ENCODE results near the gene ELMOD3. TPM values are rescaled to one million over a fixed set of nuclear protein-coding genes. Genes with fewer than 3 reads are reported as not detected.

The ELMOD3 gene
- total and polyA plus RNA-seq, 9 of the 15 experiments (the other 6 are each of a cell fraction or from before 2014, with no cell fraction given), result 2.7 to 18.7 (median 11.6) TPM

- TF ChIP-seq NFRKB (IDR thresholded peaks at IDR 0.05; ENCODE audit: low read depth) (0 out of 2 replicates have a peak, but pooled peaks have one; percentile 34), GATA2 (CRISPR knock-in tag; IDR thresholded peaks at IDR 0.05) (no peak), SIN3A (IDR thresholded peaks at IDR 0.05; ENCODE audit: borderline replicate concordance in 2 of 2, control insufficient read depth in 1 of 2, low read depth in 2 of 2, low read length in 2 of 2) (peak in 1 of 2 experiments; percentile 51; a peak in 1 of 4 replicates), ZNF592 (IDR thresholded peaks at IDR 0.05) (peak; percentile 93), CXXC5 (CRISPR knock-in tag; IDR thresholded peaks at IDR 0.05) (peak; percentile 89), HNRNPLL (IDR thresholded peaks at IDR 0.05; ENCODE audit: low read depth, low read length, poor library complexity, severe bottlenecking) (peak; percentile 76), ZNF217 (CRISPR knock-in tag; IDR thresholded peaks at IDR 0.05) (no peak), MECOM (CRISPR knock-in tag; IDR thresholded peaks at IDR 0.05) (no peak), BHLHE40 (IDR thresholded peaks at IDR 0.05; ENCODE audit: low read length) (peak; percentile 81), TBP (optimal IDR thresholded peaks at IDR 0.05; ENCODE audit: low read depth, low read length) (peak; percentile 20)
- TF ChIP-seq, protein P1, sequence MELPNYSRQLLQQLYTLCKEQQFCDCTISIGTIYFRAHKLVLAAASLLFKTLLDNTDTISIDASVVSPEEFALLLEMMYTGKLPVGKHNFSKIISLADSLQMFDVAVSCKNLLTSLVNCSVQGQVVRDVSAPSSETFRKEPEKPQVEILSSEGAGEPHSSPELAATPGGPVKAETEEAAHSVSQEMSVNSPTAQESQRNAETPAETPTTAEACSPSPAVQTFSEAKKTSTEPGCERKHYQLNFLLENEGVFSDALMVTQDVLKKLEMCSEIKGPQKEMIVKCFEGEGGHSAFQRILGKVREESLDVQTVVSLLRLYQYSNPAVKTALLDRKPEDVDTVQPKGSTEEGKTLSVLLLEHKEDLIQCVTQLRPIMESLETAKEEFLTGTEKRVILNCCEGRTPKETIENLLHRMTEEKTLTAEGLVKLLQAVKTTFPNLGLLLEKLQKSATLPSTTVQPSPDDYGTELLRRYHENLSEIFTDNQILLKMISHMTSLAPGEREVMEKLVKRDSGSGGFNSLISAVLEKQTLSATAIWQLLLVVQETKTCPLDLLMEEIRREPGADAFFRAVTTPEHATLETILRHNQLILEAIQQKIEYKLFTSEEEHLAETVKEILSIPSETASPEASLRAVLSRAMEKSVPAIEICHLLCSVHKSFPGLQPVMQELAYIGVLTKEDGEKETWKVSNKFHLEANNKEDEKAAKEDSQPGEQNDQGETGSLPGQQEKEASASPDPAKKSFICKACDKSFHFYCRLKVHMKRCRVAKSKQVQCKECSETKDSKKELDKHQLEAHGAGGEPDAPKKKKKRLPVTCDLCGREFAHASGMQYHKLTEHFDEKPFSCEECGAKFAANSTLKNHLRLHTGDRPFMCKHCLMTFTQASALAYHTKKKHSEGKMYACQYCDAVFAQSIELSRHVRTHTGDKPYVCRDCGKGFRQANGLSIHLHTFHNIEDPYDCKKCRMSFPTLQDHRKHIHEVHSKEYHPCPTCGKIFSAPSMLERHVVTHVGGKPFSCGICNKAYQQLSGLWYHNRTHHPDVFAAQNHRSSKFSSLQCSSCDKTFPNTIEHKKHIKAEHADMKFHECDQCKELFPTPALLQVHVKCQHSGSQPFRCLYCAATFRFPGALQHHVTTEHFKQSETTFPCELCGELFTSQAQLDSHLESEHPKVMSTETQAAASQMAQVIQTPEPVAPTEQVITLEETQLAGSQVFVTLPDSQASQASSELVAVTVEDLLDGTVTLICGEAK (IDR thresholded peaks at IDR 0.05), result no peak
- TF ChIP-seq, protein P1 (CRISPR knock-in tag; IDR thresholded peaks at IDR 0.05), result no peak
- TF ChIP-seq, protein P2, sequence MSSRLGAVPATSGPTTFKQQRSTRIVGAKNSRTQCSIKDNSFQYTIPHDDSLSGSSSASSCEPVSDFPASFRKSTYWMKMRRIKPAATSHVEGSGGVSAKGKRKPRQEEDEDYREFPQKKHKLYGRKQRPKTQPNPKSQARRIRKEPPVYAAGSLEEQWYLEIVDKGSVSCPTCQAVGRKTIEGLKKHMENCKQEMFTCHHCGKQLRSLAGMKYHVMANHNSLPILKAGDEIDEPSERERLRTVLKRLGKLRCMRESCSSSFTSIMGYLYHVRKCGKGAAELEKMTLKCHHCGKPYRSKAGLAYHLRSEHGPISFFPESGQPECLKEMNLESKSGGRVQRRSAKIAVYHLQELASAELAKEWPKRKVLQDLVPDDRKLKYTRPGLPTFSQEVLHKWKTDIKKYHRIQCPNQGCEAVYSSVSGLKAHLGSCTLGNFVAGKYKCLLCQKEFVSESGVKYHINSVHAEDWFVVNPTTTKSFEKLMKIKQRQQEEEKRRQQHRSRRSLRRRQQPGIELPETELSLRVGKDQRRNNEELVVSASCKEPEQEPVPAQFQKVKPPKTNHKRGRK (tag; IDR thresholded peaks at IDR 0.05), result no peak
Measured at GRCh38 chr2:85437488-85438200, 83.1 kb downstream of the ELMOD3 start (continued).

Measured in K562 (cell line).